ENCODE measurements around the gene VWA8.
"Not testable (repeated sequence)": the region's sequence is repeated elsewhere in the genome, so short reads cannot be mapped to it uniquely, and the experiment has no call there.

Gene VWA8

DNA sequence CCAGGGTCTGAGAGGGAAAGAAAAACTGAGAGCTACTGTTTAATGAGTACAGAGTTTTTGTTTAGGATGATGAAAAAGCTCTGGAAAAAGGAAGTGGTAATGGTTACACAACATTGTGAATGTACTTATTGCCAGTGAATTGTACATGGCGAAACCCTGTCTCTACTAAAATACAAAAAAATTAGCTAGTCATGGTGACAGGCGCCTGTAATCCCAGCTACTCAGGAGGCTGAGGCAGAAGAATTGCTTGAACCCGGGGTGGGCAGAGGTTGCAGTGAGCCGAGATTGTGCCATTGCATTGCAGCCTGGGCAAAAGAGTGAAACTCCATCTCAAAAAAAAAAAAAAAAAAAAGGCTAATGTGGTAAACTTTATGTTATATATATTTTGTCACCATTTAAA is 96.3 kb downstream of the VWA8 start:
- ATAC-seq, result no peak
- TF ChIP-seq GLIS3 (CRISPR knock-in tag; IDR thresholded peaks at IDR 0.05), result no peak
- TF ChIP-seq RARB (CRISPR knock-in tag; IDR thresholded peaks at IDR 0.05), result no peak
- TF ChIP-seq ISL1 (CRISPR knock-in tag; IDR thresholded peaks at IDR 0.05), result no peak

GRCh38 chr13:41862659-41863058 is 98.2 kb downstream of the VWA8 start:
- not testable (repeated sequence) for ATAC-seq

- ATAC-seq, result no peak
- TF ChIP-seq GLIS3 (CRISPR knock-in tag; IDR thresholded peaks at IDR 0.05) (no peak), ARNTL (CRISPR knock-in tag; IDR thresholded peaks at IDR 0.05; ENCODE audit: borderline replicate concordance, low read depth) (no peak), RARB (CRISPR knock-in tag; IDR thresholded peaks at IDR 0.05) (no peak), ZFP30 (CRISPR knock-in tag; IDR thresholded peaks at IDR 0.05) (no peak)
These were observed 101.3 kb downstream of the VWA8 start for GRCh38 chr13:41859565-41859964.

- no peak for ATAC-seq
- no peak for TF ChIP-seq PPARA (CRISPR knock-in tag; IDR thresholded peaks at IDR 0.05; ENCODE audit: borderline replicate concordance)
- TF ChIP-seq, protein P1, sequence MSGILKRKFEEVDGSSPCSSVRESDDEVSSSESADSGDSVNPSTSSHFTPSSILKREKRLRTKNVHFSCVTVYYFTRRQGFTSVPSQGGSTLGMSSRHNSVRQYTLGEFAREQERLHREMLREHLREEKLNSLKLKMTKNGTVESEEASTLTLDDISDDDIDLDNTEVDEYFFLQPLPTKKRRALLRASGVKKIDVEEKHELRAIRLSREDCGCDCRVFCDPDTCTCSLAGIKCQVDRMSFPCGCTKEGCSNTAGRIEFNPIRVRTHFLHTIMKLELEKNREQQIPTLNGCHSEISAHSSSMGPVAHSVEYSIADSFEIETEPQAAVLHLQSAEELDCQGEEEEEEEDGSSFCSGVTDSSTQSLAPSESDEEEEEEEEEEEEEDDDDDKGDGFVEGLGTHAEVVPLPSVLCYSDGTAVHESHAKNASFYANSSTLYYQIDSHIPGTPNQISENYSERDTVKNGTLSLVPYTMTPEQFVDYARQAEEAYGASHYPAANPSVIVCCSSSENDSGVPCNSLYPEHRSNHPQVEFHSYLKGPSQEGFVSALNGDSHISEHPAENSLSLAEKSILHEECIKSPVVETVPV (CRISPR knock-in tag; IDR thresholded peaks at IDR 0.05), result no peak
- no peak for TF ChIP-seq CSDC2 (CRISPR knock-in tag; IDR thresholded peaks at IDR 0.05)
- TF ChIP-seq ZC3H10 (CRISPR knock-in tag; IDR thresholded peaks at IDR 0.05), result no peak
- TF ChIP-seq ZFP30 (CRISPR knock-in tag; IDR thresholded peaks at IDR 0.05), result no peak
- TF ChIP-seq ZNF8 (CRISPR knock-in tag; IDR thresholded peaks at IDR 0.05), result no peak
- no peak for TF ChIP-seq OSR1 (CRISPR knock-in tag; IDR thresholded peaks at IDR 0.05)
- TF ChIP-seq ESRRG (CRISPR knock-in tag; IDR thresholded peaks at IDR 0.05), result no peak
- TF ChIP-seq GLIS3 (CRISPR knock-in tag; IDR thresholded peaks at IDR 0.05), result no peak
- TF ChIP-seq TCF4 (CRISPR knock-in tag; IDR thresholded peaks at IDR 0.05; ENCODE audit: borderline replicate concordance), result no peak
- TF ChIP-seq RARB (CRISPR knock-in tag; IDR thresholded peaks at IDR 0.05), result no peak
- no peak for TF ChIP-seq SNAI2 (CRISPR knock-in tag; IDR thresholded peaks at IDR 0.05)
- no peak for TF ChIP-seq ZNF565 (CRISPR knock-in tag; conservative IDR thresholded peaks at IDR 0.05; ENCODE audit: low read depth)
- TF ChIP-seq ZFP3 (CRISPR knock-in tag; IDR thresholded peaks at IDR 0.05), result no peak
- TF ChIP-seq BACH2 (CRISPR knock-in tag; IDR thresholded peaks at IDR 0.05; ENCODE audit: borderline replicate concordance), result no peak
- no peak for TF ChIP-seq CREB5 (CRISPR knock-in tag; IDR thresholded peaks at IDR 0.05; ENCODE audit: low read depth)
- TF ChIP-seq TOX (CRISPR knock-in tag; IDR thresholded peaks at IDR 0.05; ENCODE audit: borderline replicate concordance), result no peak
- TF ChIP-seq, protein P2, sequence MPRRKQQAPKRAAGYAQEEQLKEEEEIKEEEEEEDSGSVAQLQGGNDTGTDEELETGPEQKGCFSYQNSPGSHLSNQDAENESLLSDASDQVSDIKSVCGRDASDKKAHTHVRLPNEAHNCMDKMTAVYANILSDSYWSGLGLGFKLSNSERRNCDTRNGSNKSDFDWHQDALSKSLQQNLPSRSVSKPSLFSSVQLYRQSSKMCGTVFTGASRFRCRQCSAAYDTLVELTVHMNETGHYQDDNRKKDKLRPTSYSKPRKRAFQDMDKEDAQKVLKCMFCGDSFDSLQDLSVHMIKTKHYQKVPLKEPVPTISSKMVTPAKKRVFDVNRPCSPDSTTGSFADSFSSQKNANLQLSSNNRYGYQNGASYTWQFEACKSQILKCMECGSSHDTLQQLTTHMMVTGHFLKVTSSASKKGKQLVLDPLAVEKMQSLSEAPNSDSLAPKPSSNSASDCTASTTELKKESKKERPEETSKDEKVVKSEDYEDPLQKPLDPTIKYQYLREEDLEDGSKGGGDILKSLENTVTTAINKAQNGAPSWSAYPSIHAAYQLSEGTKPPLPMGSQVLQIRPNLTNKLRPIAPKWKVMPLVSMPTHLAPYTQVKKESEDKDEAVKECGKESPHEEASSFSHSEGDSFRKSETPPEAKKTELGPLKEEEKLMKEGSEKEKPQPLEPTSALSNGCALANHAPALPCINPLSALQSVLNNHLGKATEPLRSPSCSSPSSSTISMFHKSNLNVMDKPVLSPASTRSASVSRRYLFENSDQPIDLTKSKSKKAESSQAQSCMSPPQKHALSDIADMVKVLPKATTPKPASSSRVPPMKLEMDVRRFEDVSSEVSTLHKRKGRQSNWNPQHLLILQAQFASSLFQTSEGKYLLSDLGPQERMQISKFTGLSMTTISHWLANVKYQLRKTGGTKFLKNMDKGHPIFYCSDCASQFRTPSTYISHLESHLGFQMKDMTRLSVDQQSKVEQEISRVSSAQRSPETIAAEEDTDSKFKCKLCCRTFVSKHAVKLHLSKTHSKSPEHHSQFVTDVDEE (CRISPR knock-in tag; IDR thresholded peaks at IDR 0.05), result no peak
- no peak for TF ChIP-seq ARNTL (CRISPR knock-in tag; IDR thresholded peaks at IDR 0.05; ENCODE audit: borderline replicate concordance, low read depth)
These were observed 102.1 kb downstream of the VWA8 start for GRCh38 chr13:41858780-41859179.

- ATAC-seq, result no peak
These were observed 106.2 kb downstream of the VWA8 start for GRCh38 chr13:41854758-41855157.

More at GRCh38 chr13:41854758-41855157, 106.2 kb downstream of the VWA8 start:
- TF ChIP-seq SNAI2 (CRISPR knock-in tag; IDR thresholded peaks at IDR 0.05) (no peak), ZFP30 (CRISPR knock-in tag; IDR thresholded peaks at IDR 0.05) (no peak), OSR1 (CRISPR knock-in tag; IDR thresholded peaks at IDR 0.05) (no peak), ZNF565 (CRISPR knock-in tag; conservative IDR thresholded peaks at IDR 0.05; ENCODE audit: low read depth) (no peak), CSDC2 (CRISPR knock-in tag; IDR thresholded peaks at IDR 0.05) (no peak), CREB5 (CRISPR knock-in tag; IDR thresholded peaks at IDR 0.05; ENCODE audit: low read depth) (no peak)
- TF ChIP-seq, protein P3, sequence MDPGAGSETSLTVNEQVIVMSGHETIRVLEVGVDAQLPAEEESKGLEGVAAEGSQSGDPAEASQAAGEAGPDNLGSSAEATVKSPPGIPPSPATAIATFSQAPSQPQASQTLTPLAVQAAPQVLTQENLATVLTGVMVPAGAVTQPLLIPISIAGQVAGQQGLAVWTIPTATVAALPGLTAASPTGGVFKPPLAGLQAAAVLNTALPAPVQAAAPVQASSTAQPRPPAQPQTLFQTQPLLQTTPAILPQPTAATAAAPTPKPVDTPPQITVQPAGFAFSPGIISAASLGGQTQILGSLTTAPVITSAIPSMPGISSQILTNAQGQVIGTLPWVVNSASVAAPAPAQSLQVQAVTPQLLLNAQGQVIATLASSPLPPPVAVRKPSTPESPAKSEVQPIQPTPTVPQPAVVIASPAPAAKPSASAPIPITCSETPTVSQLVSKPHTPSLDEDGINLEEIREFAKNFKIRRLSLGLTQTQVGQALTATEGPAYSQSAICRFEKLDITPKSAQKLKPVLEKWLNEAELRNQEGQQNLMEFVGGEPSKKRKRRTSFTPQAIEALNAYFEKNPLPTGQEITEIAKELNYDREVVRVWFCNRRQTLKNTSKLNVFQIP (CRISPR knock-in tag; IDR thresholded peaks at IDR 0.05; ENCODE audit: borderline replicate concordance, low read depth), result no peak
